ENCODE data around the gene GRAMD1B. TPM values are rescaled to one million over a fixed set of nuclear protein-coding genes. Genes with fewer than 3 reads are reported as not detected.
"Not testable (repeated sequence)": the region's sequence is repeated elsewhere in the genome, so short reads cannot be mapped to it uniquely, and the experiment has no call there.

The GRAMD1B gene
- total RNA-seq, 6 donors from 2014 or later = 5.8 to 132 (median 10.1) TPM

DNA sequence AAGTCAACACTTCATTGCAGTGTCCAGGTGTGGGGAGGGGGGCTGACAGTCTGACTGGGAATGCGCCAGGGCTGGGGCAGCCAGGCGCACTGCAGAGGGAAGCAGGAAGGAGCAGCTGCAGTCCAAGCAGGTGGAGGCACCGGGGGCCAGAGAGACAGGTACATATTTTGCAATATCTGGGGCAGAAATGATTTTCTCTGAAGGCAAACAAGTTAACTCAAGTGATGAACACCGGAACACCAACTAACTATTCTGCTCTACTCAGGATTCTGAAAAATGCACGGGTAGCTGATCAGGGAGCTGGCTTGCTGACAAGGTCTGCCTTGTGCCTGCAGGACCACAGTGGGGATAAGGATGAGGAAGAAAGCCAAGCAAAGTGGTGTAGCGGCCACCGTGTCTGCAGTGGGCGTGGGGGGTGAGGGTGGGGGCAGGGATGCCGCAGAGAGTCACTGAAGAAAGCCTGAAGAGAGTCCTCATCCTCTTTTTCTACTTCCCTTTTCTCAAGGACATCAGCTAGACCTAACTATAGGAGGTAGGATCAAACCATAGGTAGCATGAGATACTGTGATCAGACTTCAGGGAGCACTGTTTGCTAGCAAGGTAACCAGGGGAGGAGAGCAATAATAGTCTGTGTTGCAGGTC is 141.0 kb downstream of the GRAMD1B start:
- no peak for TF ChIP-seq POLR2AphosphoS5 (IDR thresholded peaks at IDR 0.05)
- TF ChIP-seq POLR2A (IDR thresholded peaks at IDR 0.05) = no peak
- TF ChIP-seq, protein P1, sequence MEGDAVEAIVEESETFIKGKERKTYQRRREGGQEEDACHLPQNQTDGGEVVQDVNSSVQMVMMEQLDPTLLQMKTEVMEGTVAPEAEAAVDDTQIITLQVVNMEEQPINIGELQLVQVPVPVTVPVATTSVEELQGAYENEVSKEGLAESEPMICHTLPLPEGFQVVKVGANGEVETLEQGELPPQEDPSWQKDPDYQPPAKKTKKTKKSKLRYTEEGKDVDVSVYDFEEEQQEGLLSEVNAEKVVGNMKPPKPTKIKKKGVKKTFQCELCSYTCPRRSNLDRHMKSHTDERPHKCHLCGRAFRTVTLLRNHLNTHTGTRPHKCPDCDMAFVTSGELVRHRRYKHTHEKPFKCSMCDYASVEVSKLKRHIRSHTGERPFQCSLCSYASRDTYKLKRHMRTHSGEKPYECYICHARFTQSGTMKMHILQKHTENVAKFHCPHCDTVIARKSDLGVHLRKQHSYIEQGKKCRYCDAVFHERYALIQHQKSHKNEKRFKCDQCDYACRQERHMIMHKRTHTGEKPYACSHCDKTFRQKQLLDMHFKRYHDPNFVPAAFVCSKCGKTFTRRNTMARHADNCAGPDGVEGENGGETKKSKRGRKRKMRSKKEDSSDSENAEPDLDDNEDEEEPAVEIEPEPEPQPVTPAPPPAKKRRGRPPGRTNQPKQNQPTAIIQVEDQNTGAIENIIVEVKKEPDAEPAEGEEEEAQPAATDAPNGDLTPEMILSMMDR (IDR thresholded peaks at IDR 0.05) = no peak
- TF ChIP-seq EP300 (IDR thresholded peaks at IDR 0.05) = no peak
- 57 to 80% methylated on average over 9 of the region's 9 CpGs for WGBS, 2 donors
- no peaks in the 10 kb centered on the region for H3K27me3 ChIP-seq

DNA sequence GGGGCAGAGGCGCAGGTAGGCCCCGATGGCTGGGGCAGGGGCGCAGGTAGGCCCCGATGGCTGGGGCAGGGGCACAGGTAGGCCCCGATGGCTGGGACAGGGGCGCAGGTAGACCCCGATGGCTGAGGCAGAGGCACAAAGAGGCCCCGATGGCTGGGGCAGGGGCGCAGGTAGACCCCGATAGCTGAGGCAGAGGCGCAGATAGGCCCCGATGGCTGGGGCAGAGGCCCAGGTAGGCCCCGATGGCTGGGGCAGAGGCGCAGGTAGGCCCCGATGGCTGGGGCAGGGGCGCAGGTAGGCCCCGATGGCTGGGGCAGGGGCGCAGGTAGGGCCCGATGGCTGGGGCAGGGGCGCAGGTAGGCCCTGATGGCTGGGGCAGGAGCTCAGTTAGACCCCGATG is 142.7 kb downstream of the GRAMD1B start:
- H3K4me3 ChIP-seq; H3K27me3 ChIP-seq; ATAC-seq (ENCODE audit: low FRiP score in 2 of 2); H3K4me1 ChIP-seq; H3K36me3 ChIP-seq; H3K27ac ChIP-seq; H3K9me3 ChIP-seq: not testable (repeated sequence)
- DNase-seq = peak in 1 of 2 donors; percentile 60
- WGBS, 2 donors = 91 to 94% methylated on average over 17 to 19 of the region's 21 CpGs

More for the DNA sequence above, 141.0 kb downstream of the GRAMD1B start:
- Histone ChIP-seq H3K4me1 (no peaks in the 10 kb centered on the region), H3K27ac (no peak overlapping the region), H3K4me3 (no peak overlapping the region), H3K9me3 (no peaks in the 10 kb centered on the region), H3K36me3 (no peaks in the 10 kb centered on the region)
- ATAC-seq (ENCODE audit: low FRiP score in 2 of 2) (peak in 1 of 2 donors; percentile 24), DNase-seq (no peak)

DNA sequence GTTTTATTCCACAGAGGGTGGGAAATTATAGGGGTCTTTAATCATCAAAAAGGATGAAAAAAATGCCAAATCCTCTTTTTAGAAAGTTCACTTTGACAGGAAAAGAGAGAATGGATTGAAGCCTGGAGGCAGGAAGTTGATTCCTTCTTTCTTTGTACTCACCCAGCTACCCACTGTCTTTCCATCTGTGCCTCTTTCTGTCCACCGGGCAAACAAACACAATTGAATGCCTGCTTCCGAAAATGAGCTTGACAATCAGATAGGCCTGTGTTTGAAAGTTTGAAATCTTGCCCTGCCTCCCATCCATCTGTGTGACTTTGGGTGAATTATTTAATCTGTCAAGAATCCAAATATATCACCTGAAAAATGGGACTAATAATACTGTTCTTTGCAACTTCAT is 143.2 kb downstream of the GRAMD1B start:
- 47 to 62% methylated on average over 2 of the region's 2 CpGs for WGBS, 2 donors
- DNase-seq (no peak), ATAC-seq (ENCODE audit: low FRiP score in 2 of 2) (no peak)
- Histone ChIP-seq H3K27me3 (no peaks in the 10 kb centered on the region), H3K9me3 (no peaks in the 10 kb centered on the region), H3K27ac (no peak overlapping the region), H3K4me1 (peaks cover 0 to 4% (median 0%) of the 10 kb centered on the region in 4 donors), H3K4me3 (no peak overlapping the region), H3K36me3 (no peaks in the 10 kb centered on the region)
- TF ChIP-seq, protein P1 (IDR thresholded peaks at IDR 0.05) = no peak
- TF ChIP-seq EP300 (IDR thresholded peaks at IDR 0.05) = no peak
- TF ChIP-seq POLR2A (IDR thresholded peaks at IDR 0.05) = no peak
- no peak for TF ChIP-seq POLR2AphosphoS5 (IDR thresholded peaks at IDR 0.05)

DNA sequence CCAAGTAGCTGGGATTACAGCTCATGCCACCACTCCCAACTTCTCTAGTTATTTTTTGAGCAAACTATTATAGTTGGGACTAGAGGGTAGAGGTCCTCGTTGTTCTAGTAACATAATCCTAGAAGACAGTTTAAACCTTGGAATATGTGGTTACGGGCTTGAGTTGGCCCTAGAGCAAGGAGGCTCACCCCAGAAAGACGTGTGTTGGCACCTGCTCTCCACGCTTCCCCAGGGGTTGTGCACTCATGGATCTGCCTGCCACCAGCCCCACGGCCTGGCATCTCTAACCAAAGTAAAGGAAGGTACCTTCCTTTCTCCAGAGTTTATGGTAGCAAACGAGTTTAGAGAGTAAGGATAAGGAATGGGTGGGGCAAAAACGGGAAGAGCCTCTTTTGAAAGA is 145.4 kb downstream of the GRAMD1B start:
- H3K4me1 ChIP-seq = peaks cover 0 to 5% (median 0%) of the 10 kb centered on the region in 4 donors
- H3K27ac ChIP-seq = no peak overlapping the region
- no peaks in the 10 kb centered on the region for H3K36me3 ChIP-seq
- H3K27me3 ChIP-seq = no peaks in the 10 kb centered on the region
- H3K4me3 ChIP-seq = no peak overlapping the region
- 73 to 84% methylated on average over 7 of the region's 7 CpGs for WGBS, 2 donors
- H3K9me3 ChIP-seq = no peaks in the 10 kb centered on the region
- DNase-seq (no peak), ATAC-seq (ENCODE audit: low FRiP score in 2 of 2) (no peak)
- TF ChIP-seq, protein P1 (IDR thresholded peaks at IDR 0.05) = no peak
- TF ChIP-seq EP300 (IDR thresholded peaks at IDR 0.05) (no peak), POLR2AphosphoS5 (IDR thresholded peaks at IDR 0.05) (no peak), POLR2A (IDR thresholded peaks at IDR 0.05) (no peak)

DNA sequence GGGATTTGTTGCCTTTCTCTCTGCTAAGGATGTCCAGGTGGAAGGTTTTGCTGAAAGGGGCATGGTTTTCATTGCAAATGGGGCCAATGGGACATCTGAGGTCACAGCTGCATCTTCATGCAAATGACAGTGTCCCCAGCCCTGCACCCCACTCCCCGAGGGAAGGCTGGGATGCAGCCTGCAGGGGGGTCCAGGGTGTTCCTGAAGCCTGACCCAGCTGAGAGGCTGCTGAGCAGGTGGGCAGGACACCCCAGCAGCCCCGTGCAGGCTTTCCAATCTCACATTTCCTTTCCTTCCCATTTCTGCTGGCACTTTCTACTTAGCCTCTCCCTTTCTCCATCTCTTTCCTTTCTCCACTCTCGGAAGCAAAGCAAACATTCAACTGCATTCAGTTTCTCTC is 146.0 kb downstream of the GRAMD1B start:
- no peak overlapping the region for H3K4me3 ChIP-seq
- no peak for DNase-seq
- H3K36me3 ChIP-seq = no peaks in the 10 kb centered on the region
- no peak for TF ChIP-seq POLR2AphosphoS5 (IDR thresholded peaks at IDR 0.05)
- no peaks in the 10 kb centered on the region for H3K27me3 ChIP-seq
- H3K27ac ChIP-seq = no peak overlapping the region
- ATAC-seq (ENCODE audit: low FRiP score in 2 of 2) = no peak
- peaks cover 0 to 10% (median 0%) of the 10 kb centered on the region in 4 donors for H3K4me1 ChIP-seq
- no peaks in the 10 kb centered on the region for H3K9me3 ChIP-seq
- 45 to 53% methylated on average over 3 of the region's 3 CpGs for WGBS, 2 donors

DNA sequence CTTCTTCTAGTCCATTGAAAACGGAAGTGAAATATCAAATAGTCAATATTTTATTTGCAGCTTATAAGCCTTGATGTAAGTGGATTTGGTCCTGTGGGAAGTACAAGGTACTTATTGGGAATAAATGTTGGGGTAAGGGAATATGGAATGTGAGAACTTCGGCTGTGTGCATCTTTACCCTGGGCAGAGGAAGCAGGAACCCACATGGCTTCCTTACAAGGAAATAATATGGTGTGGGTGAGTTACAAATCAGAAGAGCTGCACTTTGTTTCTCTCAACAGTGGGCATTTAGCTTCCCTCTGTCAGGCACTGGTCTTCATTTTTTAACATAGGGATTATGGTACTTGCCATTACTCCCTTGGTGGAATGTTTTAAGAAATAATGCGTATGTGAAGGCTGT is 146.4 kb downstream of the GRAMD1B start:
- ATAC-seq (ENCODE audit: low FRiP score in 2 of 2) (no peak), DNase-seq (no peak)
- no peak overlapping the region for H3K4me3 ChIP-seq
- 22 to 28% methylated on average over 3 of the region's 3 CpGs for WGBS, 2 donors
- TF ChIP-seq, protein P1 (IDR thresholded peaks at IDR 0.05) = no peak
- TF ChIP-seq POLR2A (IDR thresholded peaks at IDR 0.05) = no peak
- TF ChIP-seq POLR2AphosphoS5 (IDR thresholded peaks at IDR 0.05) = no peak
- no peak for TF ChIP-seq EP300 (IDR thresholded peaks at IDR 0.05)
- no peaks in the 10 kb centered on the region for H3K27me3 ChIP-seq
- no peaks in the 10 kb centered on the region for H3K36me3 ChIP-seq
- H3K9me3 ChIP-seq = no peaks in the 10 kb centered on the region
- peaks cover 0 to 10% (median 0%) of the 10 kb centered on the region in 4 donors for H3K4me1 ChIP-seq
- no peak overlapping the region for H3K27ac ChIP-seq
